Ascending aorta (tissue), 2 donors: ENCODE data around the gene EIF4G2. TPM values are rescaled to one million over a fixed set of nuclear protein-coding genes. Genes with fewer than 3 reads are reported as not detected.
A peak's percentile ranks its signal among the peaks of the same experiment; 100 is the strongest.

Source experiments
- DNase-seq, 2 donors: peaks; one replicate each; pipeline ENCODE4 v3.0.0-alpha.2; 2019; ENCODE audit warnings: low spot score in 2 of 2
- H3K27ac ChIP-seq, 2 donors: fragments of 200-600 bp; sonication (generic); one replicate each; pipeline ENCODE4 v1.5.1; 2016 to 2017; ENCODE audit warnings: mild to moderate bottlenecking in 1 of 2
- H3K27me3 ChIP-seq: fragments of 200-600 bp; sonication (generic); one replicate; pipeline ENCODE4 v1.5.1; 2017
- H3K36me3 ChIP-seq, 2 donors: fragments of 200-600 bp; sonication (generic); one replicate each; pipeline ENCODE4 v1.5.1; 2016
- H3K4me1 ChIP-seq, 2 donors: fragments of 200-600 bp; sonication (generic); one replicate each; pipeline ENCODE4 v1.5.1; 2016 to 2017; ENCODE audit warnings: mild to moderate bottlenecking in 1 of 2
- H3K4me3 ChIP-seq, 2 donors: fragments of 200-600 bp; sonication (generic); one replicate each; pipeline ENCODE4 v1.5.1; 2016 to 2017; ENCODE audit warnings: mild to moderate bottlenecking in 1 of 2
- H3K9me3 ChIP-seq, 2 donors: fragments of 200-600 bp; sonication (generic); one replicate each; pipeline ENCODE4 v1.5.1; 2016
- CTCF ChIP-seq, 3 experiments: fragments of 200-600 bp in 2 of 3; fragments of 450-650 bp in 1 of 3; sonication (generic) in 2 of 3; IDR thresholded peaks; one replicate each; pipeline ENCODE4 v1.5.1; 2016 to 2019; ENCODE audit warnings: antibody characterized with exemption in 3 of 3, mild to moderate bottlenecking in 1 of 3, moderate library complexity in 1 of 3
- intact Hi-C: fragments of 100-400 bp; cut with DNase I; formaldehyde crosslinking; loops from one replicate; pipeline ENCODE4 v1.15.1; 2023
- total RNA-seq: library from RNA; depleted of rRNA; stranded (reverse); fragments of >200 nt; gene quantifications from one replicate; pipeline ENCODE4 v1.1.0, GENCODE V29; 2016

Gene EIF4G2
- total RNA-seq, 1 donor from 2014 or later = 311 TPM

- Histone ChIP-seq H3K9me3 (no peaks in the 10 kb centered on the region), H3K4me1 (no peaks in the 10 kb centered on the region), H3K4me3 (no peak overlapping the region), H3K36me3 (peaks cover 54 to 57% of the 10 kb centered on the region in 2 donors), H3K27me3 (no peaks in the 10 kb centered on the region), H3K27ac (no peak overlapping the region)
- no peak for TF ChIP-seq CTCF (IDR thresholded peaks at IDR 0.05)
- DNase-seq = no peak
- intact Hi-C loops = no loop called here
Measured at GRCh38 chr11:10771457-10771856, 37.3 kb downstream of the EIF4G2 start.

- Histone ChIP-seq H3K27ac (no peak overlapping the region), H3K4me3 (no peak overlapping the region), H3K9me3 (no peaks in the 10 kb centered on the region), H3K36me3 (peaks cover 51 to 56% of the 10 kb centered on the region in 2 donors), H3K4me1 (no peaks in the 10 kb centered on the region), H3K27me3 (no peaks in the 10 kb centered on the region)
- no peak for DNase-seq
- peak; percentile 8 to 55 (median 39) for TF ChIP-seq CTCF (IDR thresholded peaks at IDR 0.05)
- intact Hi-C loops = no loop called here
Measured at GRCh38 chr11:10770626-10771254, 38.0 kb downstream of the EIF4G2 start.

GRCh38 chr11:10764412-10764811 is 44.3 kb downstream of the EIF4G2 start:
- DNase-seq = no peak
- H3K27me3 ChIP-seq = no peaks in the 10 kb centered on the region
- H3K4me1 ChIP-seq = no peaks in the 10 kb centered on the region
- no peak overlapping the region for H3K27ac ChIP-seq
- no peaks in the 10 kb centered on the region for H3K9me3 ChIP-seq
- TF ChIP-seq CTCF (IDR thresholded peaks at IDR 0.05) = no peak
- peaks cover 55 to 64% of the 10 kb centered on the region in 2 donors for H3K36me3 ChIP-seq
- H3K4me3 ChIP-seq = no peak overlapping the region
- intact Hi-C loops = no loop called here

- TF ChIP-seq CTCF (IDR thresholded peaks at IDR 0.05) = no peak
- H3K27me3 ChIP-seq = no peaks in the 10 kb centered on the region
- intact Hi-C loops = no loop called here
- no peak overlapping the region for H3K4me3 ChIP-seq
- DNase-seq = no peak
- H3K9me3 ChIP-seq = no peaks in the 10 kb centered on the region
- peaks cover 56 to 71% of the 10 kb centered on the region in 2 donors for H3K36me3 ChIP-seq
- no peaks in the 10 kb centered on the region for H3K4me1 ChIP-seq
- no peak overlapping the region for H3K27ac ChIP-seq
Measured at GRCh38 chr11:10763766-10764165, 45.0 kb downstream of the EIF4G2 start.

- no peak for TF ChIP-seq CTCF (IDR thresholded peaks at IDR 0.05)
- Histone ChIP-seq H3K9me3 (no peaks in the 10 kb centered on the region), H3K27me3 (no peaks in the 10 kb centered on the region), H3K4me1 (no peaks in the 10 kb centered on the region), H3K4me3 (no peak overlapping the region), H3K27ac (no peak overlapping the region), H3K36me3 (peaks cover 64 to 79% of the 10 kb centered on the region in 2 donors)
- DNase-seq = no peak
- intact Hi-C loops = no loop called here
Measured at GRCh38 chr11:10762913-10763421, 45.8 kb downstream of the EIF4G2 start.
